ENCODE measurements around the gene DPP9. TPM values are rescaled to one million over a fixed set of nuclear protein-coding genes. Genes with fewer than 3 reads are reported as not detected.
"Not testable (repeated sequence)": the region's sequence is repeated elsewhere in the genome, so short reads cannot be mapped to it uniquely, and the experiment has no call there.

Gene DPP9
- total RNA-seq = 93.9 and 94.7 TPM in 2 replicates

DNA sequence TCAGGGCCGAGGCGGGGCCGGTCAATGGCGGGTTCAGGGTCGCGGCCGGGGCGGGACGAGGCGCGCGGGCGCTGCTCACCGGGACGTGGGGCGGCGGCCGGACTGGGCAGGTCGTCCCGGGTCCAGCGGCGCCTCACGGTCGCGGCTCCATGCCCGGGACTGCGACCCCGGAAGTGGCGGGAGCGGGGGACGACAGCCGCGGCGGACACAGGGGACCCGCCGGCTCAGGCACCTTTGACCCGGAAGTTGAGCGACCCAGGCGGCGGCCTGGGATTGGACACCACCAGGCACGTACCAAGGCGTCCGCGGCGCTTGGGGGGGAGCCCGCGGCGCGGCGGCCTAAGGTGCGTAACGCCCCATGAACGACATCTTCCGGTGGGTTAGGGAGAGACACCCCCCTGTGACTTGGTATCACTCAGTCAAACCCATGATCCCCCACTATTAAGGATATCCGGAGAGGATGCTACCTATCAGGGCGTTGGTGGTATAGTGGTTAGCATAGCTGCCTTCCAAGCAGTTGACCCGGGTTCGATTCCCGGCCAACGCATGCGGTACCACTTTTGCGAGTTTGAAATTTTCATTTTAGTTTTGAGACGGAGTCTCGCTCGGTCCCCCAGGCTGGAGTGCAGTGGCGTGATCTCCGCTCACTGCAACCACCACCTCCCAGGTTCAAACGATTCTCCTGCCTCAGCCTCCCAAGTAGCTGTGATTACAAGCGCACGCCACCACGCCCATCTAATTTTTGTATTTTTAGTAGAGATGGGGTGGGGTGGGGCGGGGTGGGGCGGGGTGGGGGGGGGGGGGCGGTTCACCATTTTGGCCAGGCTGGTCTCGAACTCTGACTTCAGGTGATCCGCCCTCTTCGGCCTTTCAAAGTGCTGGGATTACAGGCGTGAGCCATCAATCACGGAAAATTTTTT lies at the start of gene DPP9:
Gene DPP9, minus strand, starts transcription at position 248 of the 920 bp plus-strand sequence. CDS start 3,936 bp downstream, outside the sequence.
- intact Hi-C loops (cut with micrococcal nuclease) = loop anchor here (1.0 to 2.0 kb wide), 5 partner anchors 8 to 253 kb away; partner anchors contain the start of genes FEM1A and MYDGF

DNA sequence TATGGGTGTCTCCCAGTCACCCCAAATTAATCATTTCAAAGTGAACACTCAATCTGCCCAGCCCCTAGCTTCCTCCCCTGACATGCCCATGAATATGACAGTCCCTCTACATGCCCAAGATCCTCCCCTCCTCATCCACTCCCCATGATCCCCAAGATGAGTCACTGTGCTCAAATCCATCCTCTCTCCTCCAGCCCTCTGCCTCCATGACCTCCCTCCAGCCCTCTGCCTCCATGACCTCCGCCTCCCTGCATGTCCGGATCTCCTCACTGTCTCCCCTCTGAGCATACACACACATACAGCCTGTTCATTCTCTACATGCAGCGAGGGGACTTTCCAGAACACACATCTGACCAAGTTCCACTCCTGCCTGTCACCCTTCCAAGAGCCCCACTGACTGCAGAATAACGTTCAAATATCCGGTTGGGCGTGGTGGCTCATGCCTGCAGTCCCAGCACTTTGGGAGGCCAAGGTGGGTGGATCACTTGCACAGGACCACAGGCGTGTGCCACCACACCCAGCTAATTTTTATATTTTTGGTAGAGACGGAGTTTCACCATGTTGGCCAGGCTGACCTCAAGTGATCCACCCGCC lies 49.5 kb upstream of the DPP9 start:
- intact Hi-C loops (cut with micrococcal nuclease) = no loop called here

DNA sequence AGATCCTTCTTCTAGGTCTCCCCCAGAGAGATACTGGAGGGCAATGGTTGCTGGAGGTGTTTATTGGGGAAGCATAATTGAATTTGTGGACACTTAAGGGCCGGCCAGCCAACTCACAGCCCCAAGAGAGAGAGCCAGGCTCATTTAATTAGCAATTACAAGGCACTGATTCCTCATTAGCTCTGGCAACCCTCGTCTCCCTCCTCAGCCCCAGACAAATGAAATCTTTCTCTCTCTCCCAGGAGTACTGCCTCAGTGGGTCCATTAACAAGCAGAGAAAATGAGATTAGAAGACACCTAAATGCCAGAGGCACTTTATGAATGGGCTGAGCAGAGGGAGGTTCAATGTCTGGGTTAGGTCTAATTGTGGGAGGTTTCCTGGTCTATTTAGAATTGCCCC lies 48.9 kb upstream of the DPP9 start:
- intact Hi-C loops (cut with micrococcal nuclease) = no loop called here

DNA sequence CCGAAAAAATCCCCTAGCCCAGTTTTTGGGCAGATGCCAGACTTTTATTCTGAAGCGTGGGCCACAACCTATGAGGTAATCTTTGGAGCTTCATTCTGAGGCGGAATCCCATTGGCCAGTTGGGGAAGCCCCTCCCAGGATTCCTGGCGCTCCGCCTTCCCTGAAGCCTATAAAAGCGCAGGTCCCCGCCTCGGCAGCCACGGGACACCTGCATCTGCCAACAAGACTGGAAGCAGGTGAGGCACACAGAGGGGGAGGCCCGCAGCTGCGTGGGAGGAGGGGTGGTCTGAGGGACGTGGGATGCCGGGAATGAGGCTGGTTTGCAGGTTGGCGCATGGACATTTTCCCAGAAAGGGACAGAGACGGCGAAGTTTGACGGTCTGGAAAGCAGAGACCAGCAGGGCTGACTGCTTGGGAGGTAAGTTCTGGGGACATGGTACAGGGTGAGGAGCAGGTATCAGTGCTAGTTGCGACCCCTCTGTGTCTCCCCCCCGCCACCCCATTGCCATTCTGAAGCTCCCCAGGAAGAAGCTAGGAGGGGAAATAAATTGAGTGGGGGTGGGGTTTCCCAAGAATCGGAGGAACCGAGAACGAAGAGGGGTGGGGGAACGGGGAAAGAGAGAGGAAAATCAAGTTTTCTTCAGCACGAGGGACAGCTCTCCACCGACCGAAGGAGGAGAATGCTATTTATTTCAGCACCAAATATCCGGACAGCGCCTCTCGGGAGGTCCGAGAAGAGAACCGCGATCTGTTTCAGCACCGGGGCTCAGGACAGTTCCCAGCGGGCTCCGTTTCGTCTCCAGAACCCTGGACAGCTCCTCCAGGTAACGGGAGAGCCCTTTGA lies 45.5 kb upstream of the DPP9 start:
- intact Hi-C loops (cut with micrococcal nuclease) = no loop called here

DNA sequence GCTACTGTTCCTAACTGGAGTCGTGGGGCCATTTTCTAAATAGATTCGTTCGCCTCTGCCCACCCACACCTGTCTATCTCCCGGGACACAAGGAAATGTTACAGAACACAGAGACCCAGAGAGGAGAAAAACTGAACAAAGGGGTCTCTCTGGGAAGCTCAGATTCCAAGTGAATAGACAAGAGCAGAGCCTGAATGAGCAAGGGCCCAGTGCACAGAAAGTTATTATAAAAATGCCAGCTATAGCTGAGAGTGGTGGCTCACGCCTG lies 40.7 kb upstream of the DPP9 start:
- intact Hi-C loops (cut with micrococcal nuclease) = no loop called here

DNA sequence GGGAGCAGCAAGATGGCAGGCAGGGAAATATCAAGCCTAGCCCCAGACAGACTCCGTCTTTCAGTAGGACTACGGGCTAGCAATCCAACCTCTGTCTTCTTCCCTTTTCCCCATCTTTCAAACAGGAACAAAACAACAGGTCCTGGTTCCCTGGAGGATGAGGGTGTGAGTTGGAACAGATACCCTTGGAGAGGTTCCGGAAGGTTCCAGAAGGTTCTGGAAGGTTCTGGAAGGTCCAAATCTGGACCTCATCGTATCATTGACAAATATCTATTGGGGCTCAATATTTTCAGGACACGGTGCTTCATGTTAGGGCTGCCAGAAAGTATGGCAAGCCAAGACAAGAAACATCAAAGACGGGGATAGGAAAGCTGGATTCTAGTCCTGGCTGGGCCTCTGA lies 39.4 kb upstream of the DPP9 start:
- intact Hi-C loops (cut with micrococcal nuclease) = no loop called here

DNA sequence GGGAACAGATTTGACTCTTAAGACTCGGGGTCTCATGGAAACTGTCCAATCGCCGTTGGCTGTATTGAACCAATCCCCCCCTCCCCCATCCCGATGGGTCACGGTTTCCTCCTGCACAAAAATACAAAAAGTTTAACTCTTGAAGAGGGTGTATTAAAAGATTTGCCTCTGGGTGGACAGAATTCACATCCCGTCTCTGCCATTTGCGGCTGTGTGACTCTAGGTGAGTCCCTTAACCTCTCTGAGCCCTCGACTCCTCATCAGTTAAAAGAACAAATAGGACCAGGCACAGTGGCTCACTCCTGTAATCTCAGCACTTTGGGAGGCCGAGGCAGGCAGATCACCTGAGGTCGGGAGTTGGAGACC lies 36.6 kb upstream of the DPP9 start:
- intact Hi-C loops (cut with micrococcal nuclease) = no loop called here

DNA sequence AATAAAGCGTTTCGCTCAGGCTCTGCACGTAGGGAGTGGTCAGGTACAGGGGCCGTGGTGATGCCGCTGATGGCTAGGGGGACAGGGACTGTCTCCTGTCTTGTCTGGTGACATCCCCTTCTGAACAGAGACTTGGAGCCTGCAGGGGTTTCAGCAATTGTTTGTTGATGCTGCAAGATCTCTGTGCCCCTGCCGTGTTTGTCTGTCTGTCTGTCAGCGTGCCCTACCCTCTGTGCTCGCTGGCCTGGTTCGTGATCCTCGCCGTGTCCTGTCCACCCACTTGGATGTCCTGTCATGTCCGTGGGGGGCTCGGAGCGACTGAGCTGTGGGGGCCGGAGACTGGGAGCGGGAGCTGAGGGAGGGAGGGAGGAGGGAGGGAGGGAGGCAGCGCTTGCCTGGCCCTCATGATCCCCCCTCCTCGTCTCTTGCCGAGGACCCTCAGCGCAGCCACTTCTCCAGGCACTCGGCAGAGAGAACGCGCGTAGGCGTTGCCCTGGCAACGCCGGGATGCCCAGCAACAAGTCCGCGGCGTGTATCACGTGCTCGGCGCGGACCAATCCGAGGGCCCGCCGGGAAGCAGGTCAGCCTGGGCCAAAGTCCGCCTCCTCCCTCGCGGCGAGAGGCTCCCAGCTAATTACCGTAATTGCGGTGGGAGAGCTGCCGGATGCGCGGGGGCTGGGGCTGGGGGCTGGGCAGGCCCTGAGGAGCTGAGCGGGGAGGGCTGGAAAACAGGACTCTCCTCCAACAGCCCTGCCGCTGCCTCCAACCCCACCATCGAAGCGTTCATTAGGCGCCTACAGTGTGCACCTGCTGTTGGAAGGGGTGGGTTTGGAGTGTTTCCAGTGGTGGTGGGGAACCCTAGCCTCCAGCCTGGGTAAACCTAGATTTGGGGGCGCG lies 36.0 kb upstream of the DPP9 start:
- intact Hi-C loops (cut with micrococcal nuclease) = no loop called here

DNA sequence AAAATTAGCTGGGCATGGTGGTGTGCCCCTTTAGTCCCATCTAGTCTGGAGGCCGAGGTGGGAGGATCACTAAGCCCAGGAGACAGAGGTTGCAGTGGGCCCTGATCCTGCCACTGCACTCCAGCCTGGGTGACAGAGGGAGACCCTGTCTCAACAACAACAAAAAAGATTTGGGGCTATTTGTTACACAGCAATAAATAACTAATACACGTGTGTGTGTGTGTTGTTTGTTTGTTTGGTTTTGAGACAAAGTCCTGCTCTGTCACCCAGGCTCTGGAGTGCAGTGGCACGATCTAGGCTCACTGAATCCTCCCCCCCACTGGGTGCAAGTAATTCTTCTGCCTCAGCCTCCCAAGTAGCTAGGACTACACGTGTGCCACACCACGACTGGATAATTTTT lies 35.0 kb upstream of the DPP9 start:
- intact Hi-C loops (cut with micrococcal nuclease) = no loop called here

DNA sequence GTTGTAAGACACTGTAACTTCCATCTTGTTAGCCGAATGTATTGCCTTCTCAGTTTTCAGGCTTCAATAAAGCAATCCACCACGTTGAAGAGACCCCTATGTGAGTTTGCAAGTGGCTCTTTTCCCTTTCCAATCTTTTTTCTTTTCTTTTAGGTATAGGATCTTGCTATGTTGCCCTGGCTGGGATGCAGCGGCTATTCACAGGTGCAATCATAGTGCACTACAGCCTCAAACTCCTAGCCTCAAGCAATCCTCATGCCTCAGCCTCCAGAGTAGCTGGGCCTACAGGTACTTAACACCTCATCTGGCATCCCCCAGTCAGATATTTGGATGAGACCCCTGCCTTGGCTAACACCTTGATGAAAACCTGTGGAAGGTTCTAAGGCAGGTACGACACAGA lies 34.4 kb upstream of the DPP9 start:
- intact Hi-C loops (cut with micrococcal nuclease) = no loop called here

DNA sequence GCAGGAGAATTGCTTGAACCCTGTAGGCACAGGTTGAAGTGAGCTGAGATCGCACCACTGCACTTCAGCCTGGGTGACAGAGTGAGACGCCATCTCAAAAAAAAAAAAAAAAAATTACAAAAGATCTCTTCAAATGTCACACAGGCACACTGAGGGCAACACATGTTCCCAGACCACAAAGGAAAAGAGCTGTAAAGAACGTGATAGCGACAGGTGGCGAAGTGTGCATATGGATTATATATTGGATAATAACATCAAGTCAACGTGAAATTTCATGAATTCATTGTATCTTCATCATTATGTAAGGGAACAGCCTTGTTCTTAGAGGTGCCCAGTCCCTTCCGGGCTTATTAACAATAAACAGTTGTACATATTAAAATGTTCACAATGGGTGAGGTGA lies 31.8 kb upstream of the DPP9 start:
- intact Hi-C loops (cut with micrococcal nuclease) = no loop called here

DNA sequence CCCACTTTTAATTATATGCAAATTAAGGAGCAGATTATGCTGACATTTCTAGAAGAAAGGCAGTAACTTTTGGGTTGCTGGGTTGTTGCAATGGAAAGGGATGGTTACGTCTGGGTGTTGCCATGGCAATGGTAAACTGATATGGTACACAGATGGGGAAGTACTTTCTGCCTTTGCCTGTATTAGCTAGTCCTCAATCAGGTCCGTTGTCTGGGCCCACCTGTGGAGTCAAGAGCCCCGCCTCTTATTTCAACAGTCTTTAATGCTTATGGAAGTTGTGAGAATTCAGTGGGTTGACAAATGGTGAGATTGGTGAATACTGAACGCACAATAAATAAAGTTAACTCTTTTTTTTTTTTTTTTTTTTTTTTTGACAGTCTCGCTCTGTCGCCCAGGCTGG lies 30.6 kb upstream of the DPP9 start:
- intact Hi-C loops (cut with micrococcal nuclease) = no loop called here

DNA sequence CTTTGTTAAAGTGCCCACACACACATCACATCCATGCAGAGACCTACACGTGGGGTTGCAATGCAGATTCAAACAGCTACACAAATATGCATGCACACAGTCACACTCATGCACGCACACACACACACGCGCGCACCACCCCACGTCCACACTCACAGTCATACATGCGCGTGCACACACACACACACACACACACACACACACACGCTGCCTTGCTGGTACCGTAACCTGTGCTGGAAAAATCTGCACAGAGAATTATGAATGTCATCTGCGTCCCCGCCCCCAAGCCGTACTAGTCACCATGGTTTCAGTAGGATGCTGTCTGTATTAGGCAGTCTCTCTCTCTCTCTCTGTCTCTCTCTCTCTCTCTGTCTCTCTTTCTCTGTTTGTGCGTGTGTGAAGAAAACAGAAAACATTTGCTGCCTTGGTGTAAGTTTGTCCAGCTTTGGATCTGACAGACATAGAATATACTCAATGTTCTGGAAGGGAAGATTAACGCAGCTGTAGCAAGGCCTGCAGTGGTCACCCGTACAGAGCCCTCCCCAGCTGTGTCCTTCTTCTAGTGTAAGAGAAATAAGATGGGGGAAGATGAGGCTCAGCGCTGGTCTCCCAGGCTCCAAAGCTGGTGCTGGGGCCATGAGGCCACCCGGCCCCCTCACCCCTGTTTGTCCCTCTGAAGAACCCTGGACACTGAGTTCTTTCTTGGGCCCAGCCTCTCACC lies 26.4 kb upstream of the DPP9 start:
- intact Hi-C loops (cut with micrococcal nuclease) = no loop called here

DNA sequence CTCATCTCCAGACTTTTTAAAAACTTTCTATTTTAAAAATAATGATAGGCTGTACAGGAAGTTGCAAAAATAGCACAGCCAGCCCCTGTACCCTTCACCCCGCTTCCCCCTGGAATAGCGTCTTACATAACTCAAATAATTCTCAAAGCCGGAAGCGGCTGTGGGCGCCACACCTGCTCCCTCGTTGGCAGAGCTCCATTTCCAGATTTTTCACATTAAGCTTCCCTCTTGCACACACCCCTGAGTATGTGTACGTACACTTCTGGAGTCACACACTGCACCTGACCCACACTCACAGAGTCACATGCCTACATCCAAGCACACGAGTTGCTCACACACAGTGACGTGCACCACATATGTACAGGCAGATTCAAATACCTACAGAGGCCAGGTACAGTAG lies 24.9 kb upstream of the DPP9 start:
- intact Hi-C loops (cut with micrococcal nuclease) = no loop called here

DNA sequence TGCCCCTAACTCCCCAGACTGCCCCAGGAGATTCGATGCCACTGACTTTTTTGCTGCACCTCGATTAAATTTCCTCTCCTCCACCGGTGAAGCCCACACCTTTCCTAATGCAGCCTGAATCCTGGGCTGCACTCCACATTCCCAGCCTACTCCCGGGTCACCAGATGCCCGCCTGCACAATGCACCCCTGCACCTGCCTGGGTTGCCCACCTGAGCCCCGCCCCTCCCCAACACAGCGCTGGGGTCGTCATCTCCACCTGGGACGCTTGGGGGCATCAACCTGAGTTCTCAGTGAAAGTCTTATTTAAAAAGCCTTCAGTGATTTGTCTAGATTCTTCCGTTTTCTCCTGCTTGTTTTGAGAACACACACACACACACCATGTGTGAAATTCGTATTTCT lies 24.5 kb upstream of the DPP9 start:
- intact Hi-C loops (cut with micrococcal nuclease) = no loop called here

DNA sequence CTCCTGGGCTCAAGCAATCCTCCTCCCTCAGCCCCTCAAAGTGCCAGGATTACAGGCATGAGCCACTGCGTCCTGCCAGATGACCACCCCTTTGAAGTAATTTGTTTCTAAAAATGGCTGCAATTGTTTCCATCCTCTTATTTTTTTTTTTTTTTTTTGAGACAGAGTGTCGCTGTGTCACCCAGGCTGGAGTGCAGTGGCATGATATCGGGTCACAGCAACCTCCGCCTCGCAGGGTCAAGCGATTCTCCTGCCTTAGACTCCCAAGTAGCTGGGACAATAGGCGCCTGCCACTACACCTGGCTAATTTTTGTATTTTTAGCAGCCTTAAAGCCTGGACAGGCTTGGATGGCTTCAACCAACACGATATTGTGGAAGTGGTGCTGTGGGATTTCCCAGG lies 22.3 kb upstream of the DPP9 start:
- intact Hi-C loops (cut with micrococcal nuclease) = no loop called here

DNA sequence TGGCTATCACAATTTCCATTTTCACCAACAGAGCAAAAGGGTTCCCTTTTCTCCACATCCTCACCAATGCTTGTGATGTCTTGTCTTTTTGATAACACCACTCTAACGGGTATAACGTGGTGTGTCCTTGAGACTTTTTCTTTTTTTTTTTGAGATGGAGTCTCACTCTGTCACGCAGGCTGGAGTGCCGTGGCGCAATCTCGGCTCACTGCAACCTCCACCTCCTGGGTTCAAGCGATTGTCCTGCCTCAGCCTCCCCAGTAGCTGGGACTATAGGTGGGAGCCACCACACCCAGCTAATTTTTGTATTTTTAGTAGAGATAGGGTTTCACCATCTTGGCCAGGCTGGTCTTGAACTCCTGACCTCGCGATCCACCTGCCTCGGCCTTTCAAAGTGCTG lies 21.5 kb upstream of the DPP9 start:
- intact Hi-C loops (cut with micrococcal nuclease) = not testable (repeated sequence)

DNA sequence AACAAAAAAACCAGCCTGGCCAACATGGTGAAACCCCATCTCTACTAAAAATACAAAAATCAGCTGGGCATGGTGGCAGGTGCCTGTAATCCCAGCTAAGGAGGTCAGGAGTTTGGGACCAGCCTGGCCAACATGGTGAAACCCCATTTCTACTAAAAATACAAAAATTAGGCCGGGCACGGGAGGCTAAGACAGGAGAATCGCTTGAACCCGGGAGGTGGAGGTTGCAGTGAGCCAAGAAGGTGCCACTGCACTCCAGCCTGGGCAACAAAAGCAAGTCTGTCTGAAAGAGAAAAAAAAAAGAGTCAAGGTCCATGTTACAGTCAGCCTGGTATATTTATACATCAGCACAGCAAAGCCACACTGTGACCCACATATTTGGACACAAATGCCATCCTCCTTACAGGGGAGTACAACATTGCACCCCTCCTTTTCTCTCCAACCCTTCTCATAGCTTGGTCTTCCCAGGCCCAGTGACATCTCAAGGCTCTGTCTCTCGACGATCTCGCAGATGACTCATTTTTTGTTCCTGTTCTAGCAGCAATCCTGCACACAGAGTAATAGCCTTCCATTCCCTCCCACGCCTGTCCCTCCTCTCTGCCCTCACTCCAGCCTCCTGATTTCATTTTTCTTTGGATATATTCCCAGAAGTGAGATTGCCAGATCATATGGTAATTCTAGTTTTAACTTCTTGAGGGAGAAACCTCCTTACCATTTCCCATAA lies 21.0 kb upstream of the DPP9 start:
- intact Hi-C loops (cut with micrococcal nuclease) = no loop called here

DNA sequence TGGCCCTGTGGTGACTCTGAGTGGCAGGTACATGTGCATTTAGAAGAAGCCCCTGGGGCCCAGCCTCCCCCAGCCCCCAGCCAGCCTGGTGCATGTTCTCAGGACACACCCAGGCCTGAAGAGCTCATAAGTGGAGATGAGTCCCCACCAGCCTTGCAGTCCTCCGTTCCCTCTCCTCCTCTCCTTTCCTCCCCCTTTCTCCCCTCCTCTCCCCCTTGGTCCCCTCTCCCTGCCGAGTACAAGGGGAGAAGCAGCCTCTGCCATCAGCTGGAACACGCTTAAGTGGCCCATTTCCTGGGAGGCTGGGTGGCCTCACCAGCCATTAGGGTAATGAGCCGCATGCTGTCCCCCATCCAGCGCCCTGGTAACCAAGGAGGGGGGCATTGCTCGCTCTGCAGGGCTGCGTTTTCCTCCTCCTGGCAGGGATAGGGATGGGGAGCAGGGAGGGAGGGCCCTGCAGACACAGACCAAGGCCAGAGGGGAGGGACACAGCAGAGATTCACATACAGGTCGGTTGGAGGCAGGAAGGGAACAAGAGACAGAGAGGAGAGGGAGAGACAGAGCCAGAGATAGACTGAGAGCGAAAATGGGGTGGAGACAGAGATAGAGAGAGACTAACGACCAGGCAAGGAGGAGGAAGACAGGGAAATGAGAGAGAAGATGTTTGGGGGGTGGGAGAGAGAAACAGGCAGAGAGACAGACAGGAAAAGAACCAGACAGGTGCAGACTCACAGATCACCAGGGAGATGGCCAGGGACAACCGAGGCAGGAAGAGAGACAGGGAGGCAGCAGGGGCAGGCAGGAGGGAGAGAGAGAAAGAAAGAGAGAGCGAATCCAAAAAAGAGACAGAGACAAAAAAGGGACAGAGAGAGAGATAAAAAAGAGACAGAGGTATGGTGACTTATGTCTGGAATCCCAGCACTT lies 19.3 kb upstream of the DPP9 start:
- intact Hi-C loops (cut with micrococcal nuclease) = no loop called here
